AG04450 (cell line): Measurements from ENCODE around the gene ASB13. TPM values are rescaled to one million over a fixed set of nuclear protein-coding genes. Genes with fewer than 3 reads are reported as not detected.

ENCODE experiments used
- CTCF ChIA-PET: fragments of 300-600, 350-600 bp; formaldehyde crosslinking; extraction: SDS; loops from one replicate; lab custom pipeline; 2022; ENCODE audit warnings: antibody characterized with exemption, inconsistent platforms; lab: Charles Lee
- POLR2A ChIA-PET: fragments of 350-600 bp; formaldehyde crosslinking; extraction: SDS; loops from one replicate; lab custom pipeline; 2021; ENCODE audit warnings: antibody characterized with exemption, inconsistent platforms; lab: Yijun Ruan, JAX
- DNase-seq: peaks from one replicate; pipeline ENCODE4 v3.0.0-alpha.2; 2011; ENCODE audit warnings: low read depth, low spot score
- H3K27ac ChIP-seq: one replicate; pipeline ENCODE4 v1.5.1; 2012; ENCODE audit warnings: low read depth, low read length, control low read depth
- H3K27me3 ChIP-seq: one replicate; pipeline ENCODE4 v1.6.0; 2012; ENCODE audit warnings: low read length; ENCODE audit not compliant: control insufficient read depth, insufficient read depth
- H3K4me3 ChIP-seq: 2 replicates; pipeline ENCODE4 v1.5.1; 2011; ENCODE audit warnings: mild to moderate bottlenecking, low read depth, low read length, control low read depth
- H3K9me3 ChIP-seq: 2 replicates; pipeline ENCODE4 v1.5.1; 2012; ENCODE audit warnings: low read length; ENCODE audit not compliant: control insufficient read depth, insufficient read depth
- CTCF ChIP-seq: IDR thresholded peaks from 2 replicates; pipeline ENCODE4 v1.5.1; 2011; ENCODE audit warnings: low read depth, low read length, control low read depth, inconsistent platforms
- polyA plus RNA-seq: library from polyadenylated mRNA; depleted of rRNA; stranded (reverse); fragments of >200 nt; gene quantifications from 2 replicates; pipeline ENCODE4 v1.2.3, GENCODE V29; 2011

Gene ASB13
- polyA plus RNA-seq, 1 experiment, result 4.0 TPM

- no peak for DNase-seq
These were observed 12.1 kb downstream of the ASB13 start for GRCh38 chr10:5654218-5654755.

GRCh38 chr10:5652746-5653145 is 13.6 kb downstream of the ASB13 start:
- ChIA-PET CTCF (no interaction called here), POLR2A (no interaction called here)
- DNase-seq, result no peak
- H3K27ac ChIP-seq, result no peak overlapping the region
- peaks cover 9% of the 10 kb centered on the region; the same call in 1 of the 2 replicates for H3K9me3 ChIP-seq
- no peak overlapping the region for H3K4me3 ChIP-seq
- no peak for TF ChIP-seq CTCF
- no peaks in the 10 kb centered on the region for H3K27me3 ChIP-seq

More at GRCh38 chr10:5654218-5654755, 12.1 kb downstream of the ASB13 start:
- ChIA-PET CTCF (interaction anchor here (1.4 kb wide), 1 partner anchor 24 kb away, joined by 4 read pairs; no protein-coding TSS in a partner anchor), POLR2A (no interaction called here)
- H3K27ac ChIP-seq, result no peak overlapping the region
- H3K9me3 ChIP-seq, result no peaks in the 10 kb centered on the region; the same call in 1 of the 2 replicates
- TF ChIP-seq CTCF, result no peak
- H3K27me3 ChIP-seq, result no peaks in the 10 kb centered on the region
- H3K4me3 ChIP-seq, result no peak overlapping the region

GRCh38 chr10:5651388-5651764 is 15.0 kb downstream of the ASB13 start:
- no peak for DNase-seq
- no peak for TF ChIP-seq CTCF
- CTCF ChIA-PET, result no interaction called here
- H3K27me3 ChIP-seq, result no peaks in the 10 kb centered on the region
- H3K4me3 ChIP-seq, result no peak overlapping the region
- POLR2A ChIA-PET, result no interaction called here
- H3K27ac ChIP-seq, result no peak overlapping the region
- H3K9me3 ChIP-seq, result peaks cover 9% of the 10 kb centered on the region; the same call in 1 of the 2 replicates

- H3K27ac ChIP-seq, result no peak overlapping the region
- no peak overlapping the region for H3K4me3 ChIP-seq
- no peaks in the 10 kb centered on the region for H3K27me3 ChIP-seq
- no peak for DNase-seq
- ChIA-PET CTCF (no interaction called here), POLR2A (no interaction called here)
- peaks cover 9% of the 10 kb centered on the region; the same call in 1 of the 2 replicates for H3K9me3 ChIP-seq
- no peak for TF ChIP-seq CTCF
These were observed 15.6 kb downstream of the ASB13 start for GRCh38 chr10:5650664-5651387.

GRCh38 chr10:5649746-5650145 is 16.6 kb downstream of the ASB13 start:
- DNase-seq, result no peak
- Histone ChIP-seq H3K9me3 (peaks cover 9% of the 10 kb centered on the region; the same call in 1 of the 2 replicates), H3K4me3 (no peak overlapping the region), H3K27me3 (no peaks in the 10 kb centered on the region), H3K27ac (no peak overlapping the region)
- TF ChIP-seq CTCF, result no peak
- POLR2A ChIA-PET, result no interaction called here
- CTCF ChIA-PET, result no interaction called here
